ENCODE results near the gene S100A2.
"Not testable (repeated sequence)": the region's sequence is repeated elsewhere in the genome, so short reads cannot be mapped to it uniquely, and the experiment has no call there.

Gene S100A2

GRCh38 chr1:153527023-153527682 lies 38.5 kb downstream of the S100A2 start:
- no peak for DNase-seq

GRCh38 chr1:153526132-153526543 lies 39.5 kb downstream of the S100A2 start:
- DNase-seq = no peak

- no peak for DNase-seq
These were observed 40.4 kb downstream of the S100A2 start for GRCh38 chr1:153525088-153525728.

- DNase-seq = not testable (repeated sequence)
These were observed 43.1 kb downstream of the S100A2 start for GRCh38 chr1:153522353-153523048.

GRCh38 chr1:153521808-153522207 lies 43.8 kb downstream of the S100A2 start:
- not testable (repeated sequence) for DNase-seq

GRCh38 chr1:153520818-153521476 lies 44.7 kb downstream of the S100A2 start:
- no peak for DNase-seq

GRCh38 chr1:153520137-153520691 lies 45.4 kb downstream of the S100A2 start:
- not testable (repeated sequence) for DNase-seq

- no peak for DNase-seq
These were observed 46.4 kb downstream of the S100A2 start for GRCh38 chr1:153519242-153519641.

- DNase-seq = no peak
These were observed 49.9 kb downstream of the S100A2 start for GRCh38 chr1:153515504-153516394.

- DNase-seq = no peak
These were observed 52.0 kb downstream of the S100A2 start for GRCh38 chr1:153513666-153514065.

GRCh38 chr1:153513023-153513422 lies 52.6 kb downstream of the S100A2 start:
- DNase-seq = no peak

Measured in stimulated activated naive CD4-positive, alpha-beta T cell (primary cell).